Kidney (tissue), 14 donors: ENCODE results near the gene PLA2G4A. TPM values are rescaled to one million over a fixed set of nuclear protein-coding genes. Genes with fewer than 3 reads are reported as not detected.
A peak's percentile ranks its signal among the peaks of the same experiment; 100 is the strongest.

Experiments used
- DNase-seq, 5 donors: peaks; one replicate each; pipeline ENCODE4 v3.0.0-alpha.2; 2013 to 2020
- FAIRE-seq: peaks from 2 replicates; lab custom pipeline; 2012; peaks lifted over from hg19 to GRCh38; lab: Jason Lieb, UNC
- H3K27ac ChIP-seq, 2 donors: one replicate each; pipeline ENCODE4 v1.7.0; 2013; ENCODE audit warnings: low read depth in 2 of 2, low read length in 2 of 2, inconsistent platforms in 1 of 2
- H3K27me3 ChIP-seq: one replicate; pipeline ENCODE4 v1.7.1; 2013; ENCODE audit warnings: low read length, inconsistent platforms; ENCODE audit not compliant: control insufficient read depth, insufficient read depth
- H3K36me3 ChIP-seq, 3 donors: one replicate each; pipeline versions ENCODE4 v1.7.0 to v1.7.1; 2013; ENCODE audit warnings: low read length in 3 of 3, control low read depth in 1 of 3, inconsistent platforms in 1 of 3; ENCODE audit not compliant: insufficient read depth in 3 of 3, control insufficient read depth in 2 of 3
- H3K4me1 ChIP-seq, 3 donors: one replicate each; pipeline versions ENCODE4 v1.7.0 to v1.7.1; 2013; ENCODE audit warnings: low read length in 3 of 3, inconsistent platforms in 1 of 3, low read depth in 1 of 3; ENCODE audit not compliant: control insufficient read depth in 2 of 3, insufficient read depth in 2 of 3
- H3K4me3 ChIP-seq, 3 donors: one replicate each; pipeline versions ENCODE4 v1.7.0 to v1.8.1; 2013; ENCODE audit warnings: low read length in 3 of 3, control low read depth in 1 of 3, inconsistent platforms in 1 of 3
- H3K9ac ChIP-seq, 3 donors: one replicate each; pipeline versions ENCODE4 v1.7.0 to v1.7.1; 2013; ENCODE audit warnings: low read length in 3 of 3, control low read depth in 1 of 3, inconsistent platforms in 1 of 3
- H3K9me3 ChIP-seq, 3 donors: one replicate each; pipeline versions ENCODE4 v1.7.0 to v1.7.1; 2013; ENCODE audit warnings: low read length in 3 of 3, control low read depth in 1 of 3, inconsistent platforms in 1 of 3; ENCODE audit not compliant: control insufficient read depth in 2 of 3, insufficient read depth in 1 of 3
- intact Hi-C: fragments of 100-400 bp; cut with DNase I; formaldehyde crosslinking; loops from one replicate; pipeline ENCODE4 v1.11.1; 2022
- polyA plus RNA-seq: library from polyadenylated mRNA; stranded (reverse); fragments of 350-450 nt; fragmentation: Illumina TruSeq; extraction: RNeasy Lipid Tissue Mini Kit (QIAGEN cat#74804); gene quantifications from one replicate; pipeline ENCODE4 v1.2.3, GENCODE V29; 2014; ENCODE audit warnings: low read depth, low replicate concordance; ENCODE audit not compliant: insufficient read depth
- total RNA-seq: library from RNA; stranded (reverse); fragmentation: NEBNext Ultra II Directional; extraction: Animal tissue kit (Norgen Biotek cat#: 25700); gene quantifications from one replicate; pipeline ENCODE4 v1.2.1, GENCODE V29; 2021
- TF ChIP-seq, protein P1 (sequence below): IDR thresholded peaks from 3 replicates; pipeline ENCODE4 v1.5.1; 2012; ENCODE audit warnings: mild to moderate bottlenecking, moderate library complexity, borderline replicate concordance; ENCODE audit not compliant: insufficient read depth; ENCODE audit errors: extremely low read depth
- donor health status: control.
- donor health status: control.
- donor health status: control.
- donor health status: control.
- donor health status: control.
- donor health status: DM: yes; HTN: yes; CAD: no.
- donor health status: Normal renal cell carcinoma (clear cell type).

Gene PLA2G4A
- total and polyA plus RNA-seq, 2 donors from 2014 or later: 3.4 to 8.4 TPM

- Histone ChIP-seq H3K4me3 (no peak overlapping the region), H3K27me3 (no peaks in the 10 kb centered on the region), H3K9ac (no peak overlapping the region), H3K36me3 (no peaks in the 10 kb centered on the region), H3K9me3 (no peaks in the 10 kb centered on the region), H3K4me1 (no peaks in the 10 kb centered on the region), H3K27ac (no peak overlapping the region)
- intact Hi-C loops: no loop called here
- FAIRE-seq (no peak), DNase-seq (peak in 1 of 5 donors; percentile 2)
- TF ChIP-seq, protein P1, sequence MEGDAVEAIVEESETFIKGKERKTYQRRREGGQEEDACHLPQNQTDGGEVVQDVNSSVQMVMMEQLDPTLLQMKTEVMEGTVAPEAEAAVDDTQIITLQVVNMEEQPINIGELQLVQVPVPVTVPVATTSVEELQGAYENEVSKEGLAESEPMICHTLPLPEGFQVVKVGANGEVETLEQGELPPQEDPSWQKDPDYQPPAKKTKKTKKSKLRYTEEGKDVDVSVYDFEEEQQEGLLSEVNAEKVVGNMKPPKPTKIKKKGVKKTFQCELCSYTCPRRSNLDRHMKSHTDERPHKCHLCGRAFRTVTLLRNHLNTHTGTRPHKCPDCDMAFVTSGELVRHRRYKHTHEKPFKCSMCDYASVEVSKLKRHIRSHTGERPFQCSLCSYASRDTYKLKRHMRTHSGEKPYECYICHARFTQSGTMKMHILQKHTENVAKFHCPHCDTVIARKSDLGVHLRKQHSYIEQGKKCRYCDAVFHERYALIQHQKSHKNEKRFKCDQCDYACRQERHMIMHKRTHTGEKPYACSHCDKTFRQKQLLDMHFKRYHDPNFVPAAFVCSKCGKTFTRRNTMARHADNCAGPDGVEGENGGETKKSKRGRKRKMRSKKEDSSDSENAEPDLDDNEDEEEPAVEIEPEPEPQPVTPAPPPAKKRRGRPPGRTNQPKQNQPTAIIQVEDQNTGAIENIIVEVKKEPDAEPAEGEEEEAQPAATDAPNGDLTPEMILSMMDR: no peak
These were observed 52.2 kb downstream of the PLA2G4A start for GRCh38 chr1:186880982-186881381.

DNA sequence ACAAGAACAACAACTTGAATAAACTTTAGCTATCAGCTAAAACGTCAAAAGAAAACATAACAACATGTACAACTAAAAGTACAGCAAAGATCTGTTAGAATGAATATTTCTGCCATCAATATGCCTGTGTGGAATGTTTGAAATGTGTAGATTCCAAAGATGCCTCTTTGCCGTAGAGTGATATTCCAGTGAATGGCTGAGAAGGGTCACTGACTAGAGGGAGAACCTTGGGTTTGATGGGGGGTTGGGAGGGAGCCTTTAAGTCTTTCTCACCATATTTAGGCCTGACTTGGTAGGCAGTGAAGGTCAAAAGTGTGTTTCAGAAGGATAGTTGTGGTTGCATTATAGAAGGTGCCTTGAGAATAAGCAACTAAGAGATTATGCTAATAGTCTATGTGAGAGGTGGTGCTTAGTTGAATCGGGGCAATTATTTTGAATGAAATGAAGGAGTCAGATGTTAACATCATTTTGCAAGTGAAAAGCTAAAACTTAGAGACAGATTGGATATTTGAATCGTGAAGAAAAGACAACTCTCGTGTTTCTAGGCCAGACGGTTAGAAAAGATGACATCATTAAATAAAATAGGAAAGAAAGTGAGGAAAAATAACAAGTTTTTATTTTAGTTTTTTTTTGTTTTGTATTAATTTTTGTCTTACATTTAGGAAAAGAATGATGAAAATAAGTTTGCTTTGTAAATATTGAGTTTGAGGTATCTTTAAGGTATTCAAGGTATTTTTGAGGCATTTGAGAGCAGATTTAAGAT, 53.8 kb downstream of the PLA2G4A start:
- TF ChIP-seq, protein P1: no peak
- H3K4me3 ChIP-seq: no peak overlapping the region
- intact Hi-C loops: no loop called here
- H3K36me3 ChIP-seq: no peaks in the 10 kb centered on the region
- no peaks in the 10 kb centered on the region for H3K27me3 ChIP-seq
- no peaks in the 10 kb centered on the region for H3K9me3 ChIP-seq
- no peak overlapping the region for H3K9ac ChIP-seq
- no peak for DNase-seq
- no peaks in the 10 kb centered on the region for H3K4me1 ChIP-seq
- H3K27ac ChIP-seq: no peak overlapping the region
- FAIRE-seq: no peak

DNA sequence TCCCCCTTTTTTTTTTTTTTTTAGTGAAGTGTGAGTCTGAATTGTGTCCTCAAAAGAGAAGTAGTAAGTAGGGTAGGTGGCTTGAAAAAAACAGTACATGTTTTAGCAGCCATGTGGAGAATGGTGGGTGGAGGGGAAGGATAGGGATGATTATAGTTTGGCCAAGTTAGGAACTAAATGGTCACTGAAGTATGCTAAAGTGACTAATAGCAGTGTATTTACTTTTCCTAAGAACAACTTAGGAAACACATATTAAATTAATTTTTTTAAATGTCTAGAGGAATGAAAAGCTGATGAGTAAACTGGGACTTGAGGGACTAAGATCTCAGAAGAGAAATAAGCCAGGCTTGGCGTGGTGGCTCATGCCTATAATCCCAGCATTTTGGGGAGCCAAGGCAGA, 55.5 kb downstream of the PLA2G4A start:
- DNase-seq (no peak), FAIRE-seq (no peak)
- no peaks in the 10 kb centered on the region for H3K4me1 ChIP-seq
- no peaks in the 10 kb centered on the region for H3K27me3 ChIP-seq
- TF ChIP-seq, protein P1: no peak
- no peaks in the 10 kb centered on the region for H3K36me3 ChIP-seq
- H3K9me3 ChIP-seq: no peaks in the 10 kb centered on the region
- no peak overlapping the region for H3K27ac ChIP-seq
- H3K9ac ChIP-seq: no peak overlapping the region
- intact Hi-C loops: no loop called here
- H3K4me3 ChIP-seq: no peak overlapping the region

DNA sequence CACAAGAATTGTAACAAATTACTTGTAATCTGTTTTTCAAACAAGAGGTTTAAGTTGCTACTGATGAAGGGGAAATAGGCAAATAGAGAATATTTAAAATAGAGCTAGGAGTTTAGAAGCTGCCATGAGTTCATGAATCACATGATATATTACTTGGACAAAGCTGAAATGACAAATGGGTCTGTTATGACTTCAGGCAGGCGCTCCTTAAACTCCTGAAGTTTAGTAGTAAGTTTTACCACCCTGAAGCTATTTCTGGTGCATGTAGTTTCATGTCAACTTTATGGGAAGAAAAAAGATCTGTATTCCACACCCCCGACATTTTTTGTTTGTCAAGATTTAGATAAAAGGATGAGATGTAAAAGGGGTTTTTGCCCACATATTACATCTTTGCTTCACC, 58.5 kb downstream of the PLA2G4A start:
- DNase-seq (no peak), FAIRE-seq (no peak)
- Histone ChIP-seq H3K9ac (no peak overlapping the region), H3K4me3 (no peak overlapping the region), H3K4me1 (no peaks in the 10 kb centered on the region), H3K36me3 (no peaks in the 10 kb centered on the region), H3K9me3 (no peaks in the 10 kb centered on the region), H3K27me3 (no peaks in the 10 kb centered on the region), H3K27ac (no peak overlapping the region)
- TF ChIP-seq, protein P1: no peak
- intact Hi-C loops: no loop called here
